AG08396 (cell line): ENCODE measurements around the gene KCNB1.
"Not testable (repeated sequence)": the region's sequence is repeated elsewhere in the genome, so short reads cannot be mapped to it uniquely, and the experiment has no call there.

Experiments used
- DNase-seq: peaks from one replicate; pipeline ENCODE4 v3.0.0; 2012; ENCODE audit warnings: low spot score, mixed read lengths

Gene KCNB1

DNA sequence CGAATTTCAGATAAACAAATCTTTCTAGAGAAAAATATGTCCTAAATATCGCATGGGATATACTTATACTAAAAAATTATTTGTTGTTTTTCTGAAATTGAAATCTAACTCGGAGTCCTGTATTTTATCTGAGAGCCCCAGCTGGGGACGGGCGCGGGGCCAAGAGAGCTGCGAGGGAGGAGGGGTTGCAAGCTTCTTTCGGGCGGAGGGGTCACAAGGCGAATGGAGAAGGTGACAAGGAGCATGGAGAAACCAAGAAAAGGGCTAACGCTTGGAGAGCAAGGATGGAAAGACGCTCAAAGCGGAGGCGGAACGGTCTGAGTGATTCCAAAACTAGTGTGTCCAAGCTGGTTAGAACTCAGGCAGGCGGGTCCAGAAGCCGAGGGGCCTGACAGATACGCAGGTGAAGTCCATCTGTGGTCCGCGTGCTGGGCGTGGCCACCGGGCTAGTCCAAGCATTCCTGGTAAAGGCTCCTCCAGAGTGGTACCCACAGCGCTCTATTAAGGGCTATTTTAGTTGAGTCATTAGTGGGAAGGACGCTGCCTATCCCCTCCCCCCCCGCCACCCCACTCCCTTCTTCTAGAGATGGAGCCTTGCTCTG is 163.2 kb downstream of the KCNB1 start:
- DNase-seq, result no peak

DNA sequence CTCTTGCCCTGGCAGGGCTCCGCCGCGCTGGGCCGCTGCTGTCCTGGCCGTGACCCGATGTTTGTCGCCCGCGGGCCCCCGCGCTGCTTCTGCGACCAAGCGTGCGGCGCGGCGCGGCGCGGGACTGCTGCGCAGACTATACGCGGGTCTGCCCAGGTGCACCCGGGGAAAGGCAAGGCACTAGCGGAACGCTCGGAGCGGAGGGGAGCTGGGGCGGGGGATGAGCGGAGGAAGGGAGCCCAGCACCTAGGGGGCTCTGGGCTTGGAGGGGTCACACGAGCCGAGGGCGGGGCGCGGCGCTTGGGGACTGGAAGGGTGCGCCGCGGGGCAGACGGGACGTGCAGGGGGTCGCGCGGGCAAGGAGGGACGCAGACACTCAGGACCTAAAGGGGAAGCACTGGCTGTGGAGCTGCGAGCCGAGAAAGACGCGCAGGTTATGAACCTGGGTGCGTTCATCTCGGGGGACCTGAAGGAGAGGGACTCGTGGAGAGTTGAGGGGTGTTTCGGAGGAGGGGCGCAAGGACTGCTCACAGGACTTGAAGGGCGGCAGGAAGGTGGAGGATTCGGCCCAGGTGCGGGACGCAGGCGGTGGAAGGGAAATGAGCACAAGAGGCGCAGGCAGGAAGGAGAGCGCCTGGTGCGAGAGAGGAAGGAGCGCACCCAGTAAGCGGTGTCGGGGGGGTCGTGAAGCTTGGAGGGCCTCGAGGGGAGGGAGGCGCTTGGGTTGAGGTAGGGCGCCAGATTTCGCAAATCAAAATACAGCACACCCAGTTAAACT is 163.8 kb downstream of the KCNB1 start:
- no peak for DNase-seq

DNA sequence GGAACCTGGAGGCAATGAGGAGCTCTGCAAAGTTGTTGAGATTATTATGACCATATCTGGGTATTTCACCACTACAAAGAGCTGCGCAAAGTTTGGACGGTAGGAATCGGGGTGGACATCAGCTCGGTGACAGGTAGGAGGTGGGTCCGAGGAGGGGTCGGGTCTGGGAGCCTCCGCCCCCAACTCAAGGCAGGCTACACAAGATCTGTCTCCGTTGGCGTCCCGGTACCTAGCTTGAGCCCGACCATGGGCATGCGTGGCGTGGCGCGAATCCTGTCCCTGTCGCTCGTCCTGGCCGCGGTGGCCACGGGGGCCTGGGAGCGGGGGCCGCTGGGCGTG is 164.4 kb downstream of the KCNB1 start:
- DNase-seq, result no peak

- DNase-seq, result no peak
Measured at GRCh38 chr20:49316704-49317103, 165.8 kb downstream of the KCNB1 start.

DNA sequence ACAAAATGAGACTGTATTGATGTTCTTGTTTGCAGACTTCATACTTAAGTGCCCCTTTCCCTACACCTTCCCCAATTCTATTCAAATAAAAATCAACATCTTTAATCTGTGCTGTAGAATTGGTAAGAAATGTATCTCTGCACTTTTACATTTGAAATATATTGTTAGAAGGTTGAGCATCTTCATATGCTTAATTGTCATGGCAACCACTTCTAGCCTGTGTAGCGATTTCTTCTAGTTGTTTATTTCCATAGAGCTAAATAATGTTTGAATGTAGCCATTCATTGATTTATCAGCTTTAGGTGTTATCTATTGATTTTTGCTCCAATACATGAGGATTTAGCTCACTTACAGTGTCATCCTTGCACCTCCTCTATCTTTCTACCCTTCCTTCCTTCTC is 166.9 kb downstream of the KCNB1 start:
- DNase-seq, result no peak

DNA sequence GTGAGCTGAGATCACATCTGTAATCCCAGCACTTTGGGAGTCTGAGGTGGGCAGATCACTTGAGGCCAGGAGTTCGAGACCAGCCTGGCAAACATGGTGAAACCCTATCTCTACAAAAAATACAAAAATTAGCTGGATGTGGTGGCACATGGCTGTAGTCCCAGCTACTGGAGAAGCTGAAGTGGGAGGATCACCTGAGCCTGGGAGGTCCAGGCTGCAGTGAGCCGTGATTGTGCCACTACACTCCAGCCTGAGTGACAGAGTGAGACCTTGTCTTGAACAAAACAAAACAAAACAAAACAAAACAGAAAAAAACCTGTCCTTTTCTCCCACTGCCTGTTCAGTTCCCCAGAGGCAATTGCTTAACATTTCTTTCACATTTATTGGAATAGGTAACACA is 168.4 kb downstream of the KCNB1 start:
- DNase-seq, result not testable (repeated sequence)
